Stimulated activated CD4-positive, alpha-beta T cell treated with anti-CD3 and anti-CD28 coated beads, Interleukin-15, amount 100 ng/mL, for 24 hours (primary cell): ENCODE results near the gene TCOF1.

Experiments used
- DNase-seq: peaks from one replicate; pipeline ENCODE4 v3.0.0-alpha.2; 2020

Gene TCOF1

DNA sequence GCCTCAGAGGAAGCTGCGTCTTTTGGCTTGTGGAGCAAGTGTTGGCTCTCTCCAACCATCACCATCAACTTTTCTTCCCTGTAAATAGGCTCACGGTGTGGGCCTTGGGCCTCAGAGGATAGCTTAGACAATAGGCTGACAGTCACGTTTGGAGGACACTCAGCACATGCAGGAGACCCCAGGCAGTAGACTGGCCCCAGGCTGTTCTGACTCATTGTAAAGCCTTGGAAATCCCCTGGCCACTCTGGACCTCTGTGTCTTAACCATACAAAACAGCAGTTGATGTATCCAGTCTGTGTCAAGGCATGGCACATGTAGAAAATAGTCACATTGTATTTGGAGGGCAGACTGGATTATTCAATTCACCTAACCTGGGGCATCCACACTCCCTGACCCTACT, 36.6 kb downstream of the TCOF1 start:
- DNase-seq, result no peak

DNA sequence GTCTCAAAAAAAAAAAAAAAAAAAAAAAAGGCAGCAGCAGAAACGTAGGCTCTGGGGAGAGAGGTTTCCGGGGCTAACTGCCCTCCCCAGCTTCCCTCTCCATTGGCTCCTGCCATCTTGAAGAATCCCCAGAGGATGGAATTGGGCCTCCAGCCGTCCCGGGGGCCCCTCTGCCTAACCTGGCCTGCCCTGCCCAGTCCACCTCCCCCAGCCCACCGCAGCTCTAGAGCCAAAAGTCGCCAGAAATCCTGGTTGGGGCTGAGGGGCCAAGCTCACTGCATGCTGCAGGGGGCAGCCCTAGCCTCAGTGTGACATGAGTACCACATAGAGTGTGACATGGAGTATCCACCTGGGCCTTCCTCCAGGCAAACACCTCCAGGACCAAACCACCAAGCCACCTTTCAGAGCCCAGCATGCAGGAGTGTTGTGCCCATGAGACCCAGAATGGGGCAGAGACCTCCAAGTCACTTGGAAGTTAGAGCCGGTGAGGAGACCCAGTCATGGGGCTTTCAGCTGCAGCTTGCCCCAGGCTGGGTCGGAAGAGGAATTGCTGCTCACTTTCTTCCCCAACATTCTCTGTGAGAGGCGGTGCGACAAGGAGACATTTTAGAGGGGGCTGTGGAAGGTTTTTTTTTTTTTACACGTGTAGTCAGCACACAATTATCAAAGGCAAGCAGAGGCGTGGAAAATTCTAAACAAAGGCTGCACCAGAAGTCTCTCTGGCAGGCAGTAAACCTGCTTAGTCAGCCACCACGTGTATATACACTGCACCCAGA, 37.6 kb downstream of the TCOF1 start:
- DNase-seq, result no peak

DNA sequence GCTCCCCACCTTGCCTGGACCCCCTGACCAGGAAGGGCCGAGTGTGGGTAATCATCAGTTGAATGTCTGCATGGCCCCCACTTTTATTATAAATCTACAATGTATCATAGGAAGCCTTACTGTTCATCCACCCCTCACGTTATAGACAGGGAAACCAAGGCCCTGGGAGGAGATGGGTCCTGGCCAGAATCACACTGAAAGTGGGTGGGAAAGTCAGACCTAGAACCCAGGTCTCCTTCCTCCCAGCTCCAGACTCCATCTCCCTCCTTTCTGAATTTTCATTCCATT, 38.1 kb downstream of the TCOF1 start:
- no peak for DNase-seq

DNA sequence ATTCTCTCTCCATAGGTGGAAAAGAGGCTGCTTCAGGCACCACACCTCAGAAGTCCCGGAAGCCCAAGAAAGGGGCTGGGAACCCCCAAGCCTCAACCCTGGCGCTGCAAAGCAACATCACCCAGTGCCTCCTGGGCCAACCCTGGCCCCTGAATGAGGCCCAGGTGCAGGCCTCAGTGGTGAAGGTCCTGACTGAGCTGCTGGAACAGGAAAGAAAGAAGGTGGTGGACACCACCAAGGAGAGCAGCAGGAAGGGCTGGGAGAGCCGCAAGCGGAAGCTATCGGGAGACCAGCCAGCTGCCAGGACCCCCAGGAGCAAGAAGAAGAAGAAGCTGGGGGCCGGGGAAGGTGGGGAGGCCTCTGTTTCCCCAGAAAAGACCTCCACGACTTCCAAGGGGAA, 38.8 kb downstream of the TCOF1 start:
- DNase-seq, result no peak

DNA sequence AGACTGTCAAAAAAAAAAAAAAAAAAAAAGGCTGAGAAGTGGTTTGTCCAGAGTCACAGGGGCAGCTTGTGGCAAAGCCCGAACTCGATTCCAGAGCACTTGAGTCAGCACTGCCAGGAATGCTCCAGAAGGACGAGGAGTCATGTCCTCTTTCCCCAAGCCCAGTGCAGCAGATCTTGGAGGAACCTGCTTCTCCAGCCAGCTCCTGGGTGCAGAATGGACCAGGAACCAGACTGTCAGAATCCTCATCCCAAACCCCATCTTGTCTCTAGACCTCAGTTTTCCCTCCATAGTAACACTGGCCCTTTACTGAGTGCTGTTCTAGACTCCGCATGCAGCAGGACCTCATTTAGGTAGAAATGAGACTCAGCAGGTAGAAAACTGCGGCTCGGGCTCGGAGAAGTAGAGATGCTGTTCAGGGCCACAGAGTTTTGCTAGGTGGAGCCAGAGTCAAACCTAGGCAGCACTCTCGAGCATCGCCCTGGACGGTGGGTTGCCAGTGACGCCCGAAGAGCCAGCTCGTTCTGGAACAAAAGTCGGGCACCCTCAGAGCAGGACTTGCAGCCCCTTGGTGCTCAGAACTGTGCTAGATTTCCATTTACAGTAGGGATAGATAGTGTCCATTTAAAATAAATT, 39.8 kb downstream of the TCOF1 start:
- no peak for DNase-seq

DNA sequence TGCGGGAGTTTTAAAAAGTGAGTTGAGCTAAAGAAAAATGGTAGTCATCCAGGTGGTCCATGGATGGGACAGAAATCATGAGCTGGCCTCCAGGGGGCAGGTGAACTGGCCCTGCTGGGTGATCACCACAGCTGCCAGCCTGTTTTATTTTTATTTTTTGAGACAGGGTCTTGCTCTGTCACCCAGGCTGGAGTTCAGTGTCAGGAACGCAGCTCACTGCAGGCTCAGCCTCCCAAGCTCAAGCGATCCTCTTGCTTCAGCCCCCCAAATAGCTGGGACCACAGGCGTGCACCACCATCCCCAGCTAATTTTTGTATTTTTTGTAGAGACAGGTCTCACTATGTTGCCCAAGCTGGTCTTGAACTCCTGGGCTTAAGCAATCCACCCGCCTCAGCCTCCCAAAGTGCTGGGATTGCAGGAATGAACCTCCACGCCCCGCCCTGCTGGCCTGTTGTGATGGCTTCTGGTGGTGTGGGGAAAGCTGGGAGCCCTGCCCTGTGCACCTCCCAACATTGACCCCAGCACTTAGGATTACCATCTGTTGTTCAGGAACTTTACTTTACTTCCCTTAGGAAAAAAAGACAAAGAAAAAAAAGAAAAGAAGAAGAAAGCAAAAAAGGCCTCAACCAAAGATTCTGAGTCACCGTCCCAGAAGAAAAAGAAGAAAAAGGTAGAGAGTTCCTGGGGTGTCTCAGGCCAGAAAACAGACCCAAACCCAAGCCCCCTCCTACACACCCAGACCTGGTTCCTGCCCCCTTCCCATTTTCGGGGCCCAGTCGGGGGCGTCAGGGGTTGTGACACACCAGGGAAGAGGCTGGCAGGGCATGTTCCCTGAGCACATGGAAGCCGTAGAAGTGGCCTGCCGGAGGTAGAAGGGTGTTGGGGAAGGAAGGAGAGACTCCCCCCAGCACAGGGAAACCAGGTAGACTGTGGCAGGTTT, 40.6 kb downstream of the TCOF1 start:
- no peak for DNase-seq

DNA sequence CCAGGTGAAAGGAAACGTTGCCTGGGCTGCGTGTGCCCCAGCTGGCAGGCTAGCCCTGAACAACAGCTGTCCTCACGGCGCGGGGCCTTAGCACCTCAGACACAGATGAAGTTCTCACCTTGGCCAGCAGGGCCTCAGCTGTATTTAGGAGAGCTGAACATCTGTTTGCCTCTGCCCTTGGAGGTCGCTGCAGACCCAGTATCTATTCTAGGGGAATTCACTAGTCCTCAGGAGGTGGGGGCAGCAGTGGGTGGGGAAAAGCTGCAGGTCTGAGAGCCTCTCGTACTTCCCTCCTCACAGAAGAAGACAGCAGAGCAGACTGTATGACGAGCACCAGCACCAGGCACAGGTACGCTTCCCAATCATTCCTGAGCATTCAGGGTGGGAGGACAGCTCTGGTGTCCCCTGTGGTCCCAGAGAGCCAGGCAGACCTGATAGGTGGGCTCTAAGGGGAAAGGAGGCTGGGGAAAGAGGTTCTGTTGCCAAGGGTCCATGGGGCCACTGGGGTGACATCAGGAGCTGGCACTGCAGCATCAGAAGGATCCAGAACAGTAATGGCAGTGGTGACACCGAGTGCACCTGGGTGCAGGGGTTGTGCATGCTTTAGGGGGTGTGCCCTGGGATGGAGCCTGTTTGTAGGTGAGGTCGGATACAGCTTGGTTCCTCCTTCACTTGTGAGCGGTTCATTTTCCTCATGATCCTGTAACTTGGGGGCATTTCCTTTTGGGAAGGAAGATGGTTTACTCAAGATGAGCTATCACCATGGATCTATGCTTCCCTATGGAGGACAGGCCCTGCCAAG, 41.4 kb downstream of the TCOF1 start:
- no peak for DNase-seq

DNA sequence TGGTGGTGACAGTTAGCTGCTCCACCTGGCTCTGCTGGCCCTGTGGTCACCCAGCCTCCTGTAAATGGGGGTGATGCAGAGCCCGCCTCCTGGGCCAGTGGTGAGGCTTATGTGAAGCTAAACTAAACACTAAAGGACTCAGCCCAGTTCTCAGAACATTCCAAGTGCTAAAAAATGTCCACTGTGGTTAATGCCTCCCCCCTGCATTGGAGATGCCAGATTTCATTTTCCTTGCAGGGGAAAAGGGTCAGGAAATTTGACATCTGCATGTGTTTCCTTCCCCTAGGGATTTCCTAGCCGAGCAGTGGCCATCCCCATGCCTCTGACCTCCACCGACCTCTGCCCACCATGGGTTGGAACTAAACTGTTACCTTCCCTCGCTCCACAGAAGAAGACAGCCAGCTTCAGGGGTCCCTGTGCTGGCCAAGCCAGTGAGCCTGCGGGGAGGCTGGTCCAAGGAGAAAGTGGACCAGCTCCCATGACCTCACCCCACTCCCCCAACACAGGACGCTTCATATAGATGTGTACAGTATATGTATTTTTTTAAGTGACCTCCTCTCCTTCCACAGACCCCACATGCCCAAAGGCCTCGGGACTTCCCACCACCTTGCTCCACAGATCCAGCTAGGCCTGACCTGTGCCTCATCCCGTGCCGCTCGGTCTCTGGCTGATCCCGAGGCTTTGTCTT, 42.2 kb downstream of the TCOF1 start:
- DNase-seq, result no peak

DNA sequence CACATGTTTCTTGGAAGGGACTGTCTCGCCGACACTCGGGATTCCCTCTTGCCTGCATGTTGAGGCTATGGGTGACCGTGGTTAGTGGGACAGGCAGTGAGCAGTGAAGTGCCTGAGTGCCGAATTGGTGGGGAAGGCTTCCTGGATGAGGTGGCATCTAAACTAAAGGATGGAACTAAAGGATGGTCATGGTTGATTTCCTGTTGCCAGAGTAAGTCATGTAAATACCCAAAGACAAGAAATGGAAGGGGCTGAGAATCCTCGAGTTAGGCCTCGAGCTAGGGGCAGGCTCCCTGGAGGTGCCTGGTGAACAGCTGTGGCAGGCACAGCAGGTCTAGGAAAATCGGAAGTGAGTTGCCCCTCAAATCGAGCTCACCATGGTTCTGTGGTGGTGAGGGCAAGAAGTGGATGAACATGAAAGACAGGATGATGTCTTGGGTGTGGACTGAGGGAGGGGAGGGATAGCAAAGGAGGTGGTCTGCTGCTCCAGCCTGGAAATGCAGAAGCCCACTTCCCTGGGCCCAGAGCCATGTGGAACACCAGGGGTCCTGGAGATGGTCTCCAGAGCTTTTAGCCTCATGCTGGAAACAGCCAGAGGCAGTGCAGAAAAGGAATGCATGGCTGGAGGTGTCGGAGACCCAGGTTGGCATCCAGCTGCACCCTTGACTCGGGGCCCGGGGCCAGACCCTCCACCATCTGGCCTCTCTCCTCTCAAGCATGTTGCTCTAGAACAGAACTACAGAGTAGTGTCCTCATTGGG, 43.0 kb downstream of the TCOF1 start:
- no peak for DNase-seq

DNA sequence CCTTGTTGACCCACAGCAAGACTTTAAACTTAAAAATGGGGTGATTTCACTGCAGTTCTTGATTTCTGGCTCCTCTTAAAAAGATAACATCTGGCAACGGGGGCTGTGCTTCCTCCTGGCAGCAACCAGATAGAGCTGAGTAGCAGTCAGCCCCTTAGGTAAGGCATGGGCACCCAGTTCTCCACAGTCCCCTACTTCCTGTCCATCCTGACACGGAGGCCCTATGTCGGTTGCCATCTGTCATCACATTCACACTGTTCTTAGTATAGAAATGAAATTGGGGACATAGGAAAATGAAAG, 43.5 kb downstream of the TCOF1 start:
- DNase-seq, result no peak

DNA sequence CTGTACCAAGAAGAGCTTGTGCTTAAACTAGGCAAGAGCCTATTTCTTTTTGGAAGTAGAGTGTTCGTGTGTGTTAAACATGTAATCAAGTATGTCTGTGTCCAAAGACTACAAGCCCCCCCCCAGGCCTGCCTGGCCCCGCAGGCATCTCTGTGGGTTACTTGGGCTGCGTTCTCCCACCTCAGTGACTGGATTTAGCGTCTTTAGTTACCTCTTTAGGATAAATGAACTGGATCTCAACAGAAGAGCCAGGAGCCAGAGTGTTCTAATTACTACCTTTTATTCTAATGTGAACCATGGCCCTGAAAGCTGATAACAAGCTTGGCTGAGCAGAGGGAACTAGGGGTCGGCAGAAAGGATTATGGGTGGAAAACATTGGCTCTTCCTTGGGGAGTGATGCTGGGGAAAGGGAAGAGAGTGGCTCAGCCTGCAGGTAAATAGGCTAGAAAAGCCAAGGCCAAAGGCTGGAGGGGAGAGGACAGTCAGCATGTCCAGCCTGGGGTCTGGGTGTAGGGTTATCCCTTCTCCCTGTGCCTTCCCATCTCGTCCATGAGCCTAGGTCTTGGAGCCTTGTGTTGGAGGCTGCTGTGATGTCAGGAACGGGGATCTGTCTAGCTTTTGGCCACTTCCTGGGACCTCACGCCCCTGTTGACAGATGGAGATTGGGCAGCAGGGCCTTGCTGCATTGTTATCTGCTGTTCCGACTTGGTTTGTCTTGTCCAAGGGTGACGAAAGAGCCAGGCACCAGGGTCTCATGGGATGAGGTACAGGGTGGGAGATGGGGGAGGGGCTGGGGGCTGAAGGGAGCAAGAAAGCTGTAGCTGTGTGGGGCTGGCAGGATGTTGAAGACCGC, 44.1 kb downstream of the TCOF1 start:
- DNase-seq, result no peak

DNA sequence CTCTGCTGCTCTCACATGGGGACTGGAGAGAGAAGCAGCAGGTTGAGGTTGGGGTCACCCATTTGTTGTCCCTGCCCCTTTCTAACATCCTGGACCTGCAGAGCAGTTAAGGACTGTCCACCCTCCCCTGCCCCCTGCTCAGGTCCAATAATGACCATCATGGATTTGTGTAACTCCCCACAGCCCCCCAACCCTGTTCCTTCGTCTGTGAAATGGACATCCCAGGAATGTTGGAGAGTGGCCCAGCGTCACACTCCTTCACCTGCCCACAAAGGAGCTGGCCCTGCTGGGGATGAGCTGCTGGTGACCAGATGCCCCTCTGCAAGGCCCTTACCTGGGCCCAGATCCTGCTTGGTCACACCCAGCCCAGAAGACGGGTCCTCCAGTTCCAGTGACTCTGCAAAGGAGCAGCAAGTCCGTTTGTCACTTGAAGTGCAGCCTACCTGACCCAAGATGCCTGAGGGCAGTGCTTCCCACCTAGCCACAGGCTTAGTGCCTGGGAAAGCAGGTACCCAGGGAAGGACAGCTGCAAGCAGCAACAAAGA, 44.8 kb downstream of the TCOF1 start:
- no peak for DNase-seq

DNA sequence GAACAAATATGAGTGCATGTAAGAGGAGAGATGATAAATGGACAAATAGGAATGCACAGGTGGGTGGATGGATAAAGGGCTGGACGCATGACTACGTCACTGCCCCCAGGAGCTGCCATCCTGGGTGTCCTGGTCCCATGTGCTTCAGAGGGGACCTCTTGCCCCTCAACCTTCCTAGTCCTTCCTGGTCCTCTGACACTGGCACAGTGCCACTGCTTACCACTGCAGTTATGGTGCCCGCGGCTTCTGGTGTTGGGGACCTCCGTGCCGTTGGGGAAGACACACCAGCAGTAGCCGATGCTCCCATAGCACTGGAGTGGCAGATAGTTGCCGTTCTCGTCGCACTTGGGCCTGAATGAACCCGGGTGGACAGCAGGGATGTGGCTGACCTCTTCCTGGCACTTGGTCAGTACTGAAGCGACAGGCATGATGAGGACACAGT, 45.4 kb downstream of the TCOF1 start:
- no peak for DNase-seq

DNA sequence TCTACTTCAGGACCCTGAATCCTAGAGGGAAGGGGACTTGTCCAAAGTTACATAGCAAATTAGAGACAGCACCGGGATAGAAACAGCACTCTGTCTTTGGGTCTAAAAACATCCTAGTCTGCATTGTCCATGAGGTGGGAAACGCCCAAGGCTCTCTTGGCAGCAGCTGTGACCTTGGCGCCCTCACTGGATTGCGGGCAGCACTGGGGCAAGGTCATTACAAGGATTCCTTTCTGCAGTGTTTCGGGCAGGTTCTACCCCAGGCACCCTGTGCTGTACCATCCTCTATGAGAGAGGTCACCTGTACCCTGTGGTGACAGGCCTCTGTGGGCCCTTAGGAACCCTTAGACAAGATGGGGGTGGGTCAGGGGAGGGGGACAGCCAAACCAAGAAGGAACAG, 46.6 kb downstream of the TCOF1 start:
- no peak for DNase-seq

DNA sequence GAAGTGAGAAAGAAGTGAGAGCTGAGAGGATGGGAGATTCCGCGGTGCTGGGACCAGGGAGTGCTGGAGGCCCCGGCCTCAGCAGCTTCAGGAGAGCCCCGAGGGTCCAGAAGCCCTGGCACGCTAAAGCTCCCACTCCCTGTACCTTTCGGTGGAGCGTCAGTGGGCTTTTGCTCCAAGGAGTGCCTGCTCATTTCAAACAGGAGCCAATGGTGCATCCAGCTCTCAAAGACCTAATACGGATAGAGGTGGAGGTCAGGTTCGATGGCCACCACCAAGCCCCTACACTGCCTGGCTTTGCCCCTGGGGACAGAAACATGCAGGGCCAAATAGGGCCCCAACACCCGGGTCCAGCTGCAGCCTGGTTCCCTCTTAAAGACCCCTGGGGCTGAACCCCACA, 47.0 kb downstream of the TCOF1 start:
- DNase-seq, result no peak

DNA sequence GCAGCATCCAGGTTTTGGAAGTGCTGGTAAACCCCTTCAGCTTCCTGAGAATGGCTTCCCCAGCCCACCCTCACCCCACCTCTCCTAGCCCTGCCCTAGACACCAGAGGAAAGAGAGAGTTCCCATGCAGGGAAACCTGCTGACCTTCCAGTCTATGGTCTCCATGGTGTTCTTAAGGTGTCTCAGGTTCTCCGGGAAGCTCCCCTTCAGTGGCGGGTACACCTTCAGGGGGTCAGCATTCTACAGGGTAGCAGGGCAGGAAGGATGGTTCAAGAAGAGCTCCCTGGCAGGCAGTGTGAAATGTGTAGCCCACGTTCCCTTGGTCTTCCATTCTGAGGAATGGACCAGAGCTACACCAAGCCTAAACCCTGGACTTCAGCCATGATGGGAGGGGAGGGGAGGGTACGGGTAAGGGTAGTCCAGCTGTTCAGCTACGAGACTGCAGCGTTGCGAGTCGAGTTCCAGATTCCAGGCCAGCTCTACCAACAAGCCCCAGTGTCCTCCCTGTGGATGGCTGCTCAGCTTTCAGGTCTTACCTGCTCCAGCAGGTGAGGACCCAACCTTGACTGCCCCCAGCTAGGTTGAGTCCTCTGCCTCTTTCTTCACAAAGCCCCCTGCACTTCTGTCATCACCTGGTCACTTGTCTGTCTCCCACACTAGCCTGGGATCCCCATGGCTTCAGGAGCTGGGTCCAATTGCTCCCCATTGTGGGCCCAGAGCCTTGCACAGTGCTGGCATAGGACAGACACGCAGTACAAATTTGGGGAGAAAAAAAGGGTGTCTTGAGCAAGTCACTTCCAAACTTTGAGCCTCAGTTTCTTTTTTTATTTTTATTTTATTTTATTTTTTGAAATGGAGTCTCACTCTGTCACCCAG, 47.7 kb downstream of the TCOF1 start:
- DNase-seq, result no peak

DNA sequence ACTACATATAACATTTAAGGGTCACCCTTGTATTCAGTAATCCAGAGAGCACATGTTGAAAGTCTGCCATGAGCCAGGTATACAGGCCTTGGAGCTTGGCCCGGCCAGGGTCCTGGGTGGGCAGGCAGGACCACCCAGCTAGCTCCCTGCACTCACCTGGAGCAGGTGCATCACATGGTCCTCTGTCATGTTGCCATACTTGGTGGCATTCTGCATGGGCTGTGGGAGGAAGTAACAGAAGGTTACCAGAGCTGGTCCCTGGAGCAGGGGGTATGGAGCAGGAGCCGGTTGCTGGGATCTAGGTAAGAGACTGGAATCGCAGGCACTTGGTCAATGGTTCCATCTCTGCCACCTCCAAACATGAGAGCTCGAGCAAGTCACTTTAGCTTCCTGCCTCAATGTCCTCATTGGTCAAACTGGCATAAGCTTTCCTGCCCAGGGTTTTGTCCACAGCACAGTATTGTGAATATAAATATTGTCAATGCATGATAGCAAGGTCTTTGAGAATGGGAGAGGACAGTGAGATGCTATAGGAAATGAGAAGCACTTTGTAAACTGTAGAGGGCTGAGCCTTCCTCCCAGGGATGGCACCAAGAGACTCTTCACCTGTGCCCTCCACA, 48.7 kb downstream of the TCOF1 start:
- no peak for DNase-seq

DNA sequence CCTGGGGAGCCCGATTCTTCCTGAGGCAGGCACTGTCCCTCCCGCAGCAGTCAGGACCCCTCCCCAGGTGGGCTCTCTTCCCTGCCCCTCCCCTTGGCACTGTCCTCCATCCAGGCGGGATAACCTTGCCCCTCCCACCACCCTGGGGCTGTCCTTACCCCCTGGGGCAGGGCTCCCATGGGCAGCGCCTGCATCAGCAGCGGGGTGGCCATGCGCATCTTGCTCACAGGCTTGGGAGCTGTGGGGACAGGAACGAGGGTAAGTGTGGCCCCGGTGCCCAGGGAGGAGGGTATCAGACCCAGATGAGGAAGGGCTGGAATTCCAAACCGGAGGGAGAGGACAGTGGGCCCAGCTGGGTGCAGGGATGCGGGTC, 49.2 kb downstream of the TCOF1 start:
- DNase-seq, result no peak

DNA sequence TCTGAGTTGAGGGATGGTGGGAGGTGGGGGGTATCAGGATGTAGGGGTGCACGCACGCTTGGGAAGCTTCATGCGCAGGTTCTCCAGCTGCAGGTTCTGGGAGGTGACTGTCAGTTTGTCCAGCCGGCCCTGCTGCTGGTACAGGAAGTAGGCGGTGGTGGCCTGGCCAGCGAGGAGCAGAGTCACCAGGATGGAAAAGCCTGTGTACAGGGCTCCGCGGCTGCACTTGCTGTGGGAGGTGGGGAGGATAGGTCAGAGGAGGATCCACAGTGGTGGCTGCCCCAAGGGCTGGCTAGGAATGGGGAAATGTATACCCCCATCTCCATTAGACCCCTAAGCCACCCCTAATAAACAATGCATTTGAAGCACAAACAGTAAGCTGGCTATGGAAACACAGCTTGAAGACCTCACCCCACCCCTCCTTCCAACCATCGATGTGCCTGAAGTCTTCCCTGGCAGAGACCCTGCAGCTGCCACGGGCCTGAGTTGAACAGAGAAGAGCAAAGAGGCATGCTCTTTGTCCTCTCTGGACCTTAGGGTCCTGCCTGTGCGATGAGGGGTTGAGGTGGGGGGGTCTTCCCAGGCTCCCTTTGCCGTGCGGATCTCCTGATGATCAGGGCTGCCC, 49.7 kb downstream of the TCOF1 start:
- DNase-seq, result no peak
